SK-N-SH treated with all-trans-retinoic acid at 6 μM for 48 hours (cell line): Measurements from ENCODE around the gene LY6G5B.

Source experiments
- ARNTL ChIP-seq: fragments of 450-650 bp; formaldehyde crosslinking; IDR thresholded peaks from 2 replicates; pipeline ENCODE4 v1.5.0; 2020; ENCODE audit warnings: low read depth, mild to moderate bottlenecking, moderate library complexity, borderline replicate concordance
- TOX ChIP-seq: fragments of 250-450 bp; sonication (Bioruptor Pico); IDR thresholded peaks from 2 replicates; pipeline ENCODE4 v1.8.0; 2021; ENCODE audit warnings: mild to moderate bottlenecking, moderate library complexity, borderline replicate concordance
- ZNF565 ChIP-seq: fragments of 450-650 bp; formaldehyde crosslinking; conservative IDR thresholded peaks from 2 replicates; pipeline ENCODE4 v1.5.0; 2020; ENCODE audit warnings: low read depth, mild to moderate bottlenecking, moderate library complexity
- ZNF70 ChIP-seq: fragments of 450-650 bp; formaldehyde crosslinking; IDR thresholded peaks from 2 replicates; pipeline ENCODE4 v1.5.0; 2020; ENCODE audit warnings: mild to moderate bottlenecking, moderate library complexity
- TF ChIP-seq, protein P1 (sequence below): fragments of 250-450 bp; sonication (Bioruptor Pico); IDR thresholded peaks from 2 replicates; pipeline ENCODE4 v1.8.0; 2021; ENCODE audit warnings: low read depth, mild to moderate bottlenecking, moderate library complexity, borderline replicate concordance

DNA sequence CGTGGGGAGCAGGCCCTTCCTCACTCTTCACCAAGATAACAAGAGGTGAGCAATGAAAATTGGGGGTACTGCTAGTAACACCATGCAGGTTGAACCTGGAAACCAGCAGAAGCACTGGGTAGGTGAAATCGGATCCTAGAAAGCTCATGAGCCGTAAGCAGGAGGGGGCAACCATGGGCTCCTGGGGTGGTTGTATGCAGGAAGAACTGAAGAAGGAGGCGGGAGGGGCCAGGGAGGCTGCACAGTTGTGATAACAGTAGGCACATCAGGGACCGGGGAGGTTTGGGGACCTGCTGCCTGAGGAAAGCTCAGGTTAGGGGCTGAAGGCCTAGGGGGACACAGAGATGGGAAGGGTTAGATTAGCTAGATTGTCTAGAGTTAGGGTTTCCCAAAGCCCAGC is 16.7 kb downstream of the LY6G5B start:
- TF ChIP-seq, protein P1, sequence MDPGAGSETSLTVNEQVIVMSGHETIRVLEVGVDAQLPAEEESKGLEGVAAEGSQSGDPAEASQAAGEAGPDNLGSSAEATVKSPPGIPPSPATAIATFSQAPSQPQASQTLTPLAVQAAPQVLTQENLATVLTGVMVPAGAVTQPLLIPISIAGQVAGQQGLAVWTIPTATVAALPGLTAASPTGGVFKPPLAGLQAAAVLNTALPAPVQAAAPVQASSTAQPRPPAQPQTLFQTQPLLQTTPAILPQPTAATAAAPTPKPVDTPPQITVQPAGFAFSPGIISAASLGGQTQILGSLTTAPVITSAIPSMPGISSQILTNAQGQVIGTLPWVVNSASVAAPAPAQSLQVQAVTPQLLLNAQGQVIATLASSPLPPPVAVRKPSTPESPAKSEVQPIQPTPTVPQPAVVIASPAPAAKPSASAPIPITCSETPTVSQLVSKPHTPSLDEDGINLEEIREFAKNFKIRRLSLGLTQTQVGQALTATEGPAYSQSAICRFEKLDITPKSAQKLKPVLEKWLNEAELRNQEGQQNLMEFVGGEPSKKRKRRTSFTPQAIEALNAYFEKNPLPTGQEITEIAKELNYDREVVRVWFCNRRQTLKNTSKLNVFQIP (CRISPR knock-in tag): no peak
- TF ChIP-seq ZNF565 (CRISPR knock-in tag): no peak
- no peak for TF ChIP-seq ZNF70 (CRISPR knock-in tag)
- no peak for TF ChIP-seq ARNTL (CRISPR knock-in tag)
- TF ChIP-seq TOX (CRISPR knock-in tag): no peak
